B cell (primary cell): ENCODE data around the gene SORD. TPM values are rescaled to one million over a fixed set of nuclear protein-coding genes. Genes with fewer than 3 reads are reported as not detected.

ENCODE experiments used
- ATAC-seq: fragments of 200-7000 bp; cut with Tn5 transposase; one replicate; pipeline ENCODE4 v1.10.0; 2021; ENCODE audit warnings: low read depth, mild to moderate bottlenecking, moderate number of reproducible peaks, moderate library complexity
- CTCF ChIA-PET: fragments of 350-600 bp; sonication (Branson Sonifier 250); formaldehyde crosslinking; loops from one replicate; lab custom pipeline; 2021; ENCODE audit warnings: antibody characterized with exemption, inconsistent platforms; lab: Charles Lee
- POLR2A ChIA-PET: fragments of 350-600 bp; sonication (Branson Sonifier 250); formaldehyde crosslinking; loops from one replicate; lab custom pipeline; 2021; ENCODE audit warnings: antibody characterized with exemption; lab: Charles Lee
- DNase-seq: peaks from one replicate; pipeline ENCODE4 v3.0.0; 2013
- H2AFZ ChIP-seq: 2 replicates; pipeline ENCODE4 v1.6.1; 2012; ENCODE audit warnings: mild to moderate bottlenecking, low read depth, low read length; ENCODE audit not compliant: insufficient read depth, poor library complexity, severe bottlenecking
- H3K27ac ChIP-seq, 2 donors: 1 replicate in 1 of 2; 2 replicates in 1 of 2; pipeline ENCODE4 v1.5.1; 2012 to 2013; ENCODE audit warnings: low read length in 2 of 2, mild to moderate bottlenecking in 2 of 2, moderate library complexity in 1 of 2
- H3K27me3 ChIP-seq, 4 experiments: fragments of 200-600 bp in 1 of 4; sonication (generic) in 1 of 4; replicated peaks in 1 of 4; 1 replicate in 2 of 4; 2 replicates in 2 of 4; pipeline versions ENCODE4 v1.6.1 to v1.7.0; 2013 to 2016; ENCODE audit warnings: low read length in 3 of 4, mild to moderate bottlenecking in 2 of 4, mixed read lengths in 1 of 4, moderate library complexity in 1 of 4; ENCODE audit not compliant: insufficient read depth in 4 of 4, control insufficient read depth in 3 of 4; ENCODE audit errors: control extremely low read depth in 1 of 4
- H3K36me3 ChIP-seq, 2 experiments: replicated peaks in 1 of 2; 1 replicate in 1 of 2; 2 replicates in 1 of 2; pipeline versions ENCODE4 v1.6.1 to v1.7.1; 2013; ENCODE audit warnings: low read length in 1 of 2; ENCODE audit not compliant: insufficient read depth in 2 of 2, control insufficient read depth in 1 of 2; ENCODE audit errors: control extremely low read depth in 1 of 2, extremely low read depth in 1 of 2
- H3K4me1 ChIP-seq, 2 donors: fragments of 200-600 bp in 1 of 2; sonication (generic) in 1 of 2; 1 replicate in 1 of 2; 2 replicates in 1 of 2; pipeline versions ENCODE4 v1.5.1 to v1.6.1; 2013 to 2017; ENCODE audit warnings: low read length in 2 of 2; ENCODE audit not compliant: control insufficient read depth in 2 of 2, insufficient read depth in 2 of 2
- H3K4me2 ChIP-seq: replicated peaks from 2 replicates; pipeline ENCODE3; 2012; ENCODE audit warnings: mild to moderate bottlenecking, low read depth, low read length; ENCODE audit not compliant: poor library complexity, severe bottlenecking
- H3K4me3 ChIP-seq, 5 experiments: fragments of 200-600 bp in 1 of 5; sonication (generic) in 1 of 5; 1 replicate in 3 of 5; 2 replicates in 2 of 5; pipeline versions ENCODE4 v1.5.1 to v1.7.0; 2011 to 2016; ENCODE audit warnings: low read length in 4 of 5, mild to moderate bottlenecking in 4 of 5, low read depth in 2 of 5, control low read depth in 1 of 5, moderate library complexity in 1 of 5; ENCODE audit not compliant: insufficient read depth in 1 of 5; ENCODE audit errors: control extremely low read depth in 1 of 5, extremely low read depth in 1 of 5
- H3K79me2 ChIP-seq: fragments of 200-600 bp; sonication (generic); one replicate; pipeline ENCODE4 v1.6.0; 2016; ENCODE audit warnings: low read length; ENCODE audit not compliant: control insufficient read depth, insufficient read depth
- H3K9ac ChIP-seq: fragments of 200-600 bp; sonication (generic); 2 replicates; pipeline ENCODE4 v1.6.1; 2017; ENCODE audit warnings: mild to moderate bottlenecking, low read length, moderate library complexity
- H3K9me3 ChIP-seq, 3 donors: one replicate each; pipeline versions ENCODE4 v1.6.1 to v1.7.1; 2013; ENCODE audit warnings: low read length in 2 of 3; ENCODE audit not compliant: control insufficient read depth in 2 of 3, insufficient read depth in 1 of 3; ENCODE audit errors: control extremely low read depth in 1 of 3
- H4K20me1 ChIP-seq: 2 replicates; pipeline ENCODE4 v1.6.0; 2012; ENCODE audit warnings: mild to moderate bottlenecking, low read length; ENCODE audit not compliant: insufficient read depth, control insufficient read depth, poor library complexity, severe bottlenecking
- H3K27ac Mint-ChIP-seq: one replicate; pipeline ENCODE4 v1.8.0; 2021; ENCODE audit warnings: mixed read lengths
- H3K27me3 Mint-ChIP-seq: one replicate; pipeline ENCODE4 v1.8.0; 2021; ENCODE audit warnings: mixed read lengths
- H3K4me1 Mint-ChIP-seq: one replicate; pipeline ENCODE4 v1.8.0; 2021; ENCODE audit warnings: mixed read lengths
- H3K4me3 Mint-ChIP-seq: one replicate; pipeline ENCODE4 v1.8.0; 2021; ENCODE audit warnings: mixed read lengths
- H3K9me3 Mint-ChIP-seq: one replicate; pipeline ENCODE4 v1.8.0; 2022; ENCODE audit warnings: mixed read lengths; ENCODE audit not compliant: insufficient read depth
- EZH2 ChIP-seq: IDR thresholded peaks from 2 replicates; pipeline ENCODE4 v1.6.1; 2012; ENCODE audit warnings: borderline replicate concordance, low read depth, mild to moderate bottlenecking, moderate library complexity, low read length; ENCODE audit not compliant: insufficient read depth, poor library complexity, severe bottlenecking
- WGBS: methylation state at CpG from one replicate; pipeline ENCODE4 v1.1.5; 2013; ENCODE audit warnings: missing lambda C conversion rate; ENCODE audit not compliant: insufficient coverage; 5-methylcytosine and 5-hydroxymethylcytosine counted together
- intact Hi-C: fragments of 100-400 bp; cut with micrococcal nuclease; formaldehyde crosslinking; loops from one replicate; pipeline ENCODE4 v1.10.0; 2022
- polyA plus RNA-seq: library from polyadenylated mRNA; depleted of rRNA; stranded (reverse); fragments of >200 nt; gene quantifications from 2 replicates; pipeline ENCODE4 v1.2.3, GENCODE V29; 2012
- total RNA-seq, 2 donors: library from RNA; stranded (reverse); fragments of 120-200 nt in 1 of 2; gene quantifications; 1 replicate in 1 of 2; 2 replicates in 1 of 2; pipeline versions ENCODE4 v1.2.3 to v1.2.4, GENCODE V29; 2013 to 2022
- TF ChIP-seq, protein P1 (sequence below): fragments of 200-600 bp; IDR thresholded peaks from one replicate; pipeline ENCODE4 v1.8.0; 2022; ENCODE audit warnings: antibody characterized with exemption, mild to moderate bottlenecking

SORD gene
- total and polyA plus RNA-seq, 2 donors (not counting 1 experiment from before 2014, with no cell fraction given): 22.2 to 25.8 TPM

DNA sequence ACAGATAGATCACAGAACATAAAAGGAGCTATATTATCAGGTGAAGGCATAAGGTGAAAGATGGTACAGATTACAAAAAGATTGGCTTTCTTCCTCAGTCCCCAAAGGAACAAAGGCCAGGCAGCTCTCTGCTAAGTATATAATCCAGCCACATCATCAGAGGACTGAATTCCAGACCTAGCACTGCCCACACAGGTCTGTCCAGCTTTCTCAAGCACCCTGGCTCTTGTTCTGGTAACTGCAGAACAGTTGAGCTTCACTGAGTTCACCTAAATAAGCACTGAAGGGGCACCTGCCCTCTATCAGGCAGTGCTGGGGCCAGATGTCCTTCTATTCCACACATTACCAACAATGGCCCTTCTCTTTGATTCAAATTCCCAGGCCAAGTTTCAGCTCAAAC, 100.4 kb downstream of the SORD start:
- Histone ChIP-seq H3K4me2 (no peak overlapping the region), H3K9me3 (no peaks in the 10 kb centered on the region), H2AFZ (no peak overlapping the region), H3K36me3 (no peaks in the 10 kb centered on the region), H3K9ac (no peak overlapping the region), H4K20me1 (no peaks in the 10 kb centered on the region), H3K27me3 (peaks cover 0 to 44% (median 16%) of the 10 kb centered on the region in 4 experiments), H3K4me3 (no peak overlapping the region), H3K27ac (no peak overlapping the region), H3K4me1 (peaks cover 0 to under 1% of the 10 kb centered on the region in 2 donors), H3K79me2 (no peaks in the 10 kb centered on the region)
- peaks cover 59% of the 10 kb centered on the region for H3K27me3 Mint-ChIP-seq
- no peak for DNase-seq
- POLR2A ChIA-PET: no interaction called here
- CTCF ChIA-PET: interaction anchor here (0.6 to 1.4 kb wide), 5 partner anchors 9 to 461 kb away, joined by 3 to 5 read pairs (median 4); no protein-coding TSS in a partner anchor
- H3K4me3 Mint-ChIP-seq: no peak overlapping the region
- no peaks in the 10 kb centered on the region for H3K9me3 Mint-ChIP-seq
- no peak for TF ChIP-seq EZH2
- TF ChIP-seq, protein P1, sequence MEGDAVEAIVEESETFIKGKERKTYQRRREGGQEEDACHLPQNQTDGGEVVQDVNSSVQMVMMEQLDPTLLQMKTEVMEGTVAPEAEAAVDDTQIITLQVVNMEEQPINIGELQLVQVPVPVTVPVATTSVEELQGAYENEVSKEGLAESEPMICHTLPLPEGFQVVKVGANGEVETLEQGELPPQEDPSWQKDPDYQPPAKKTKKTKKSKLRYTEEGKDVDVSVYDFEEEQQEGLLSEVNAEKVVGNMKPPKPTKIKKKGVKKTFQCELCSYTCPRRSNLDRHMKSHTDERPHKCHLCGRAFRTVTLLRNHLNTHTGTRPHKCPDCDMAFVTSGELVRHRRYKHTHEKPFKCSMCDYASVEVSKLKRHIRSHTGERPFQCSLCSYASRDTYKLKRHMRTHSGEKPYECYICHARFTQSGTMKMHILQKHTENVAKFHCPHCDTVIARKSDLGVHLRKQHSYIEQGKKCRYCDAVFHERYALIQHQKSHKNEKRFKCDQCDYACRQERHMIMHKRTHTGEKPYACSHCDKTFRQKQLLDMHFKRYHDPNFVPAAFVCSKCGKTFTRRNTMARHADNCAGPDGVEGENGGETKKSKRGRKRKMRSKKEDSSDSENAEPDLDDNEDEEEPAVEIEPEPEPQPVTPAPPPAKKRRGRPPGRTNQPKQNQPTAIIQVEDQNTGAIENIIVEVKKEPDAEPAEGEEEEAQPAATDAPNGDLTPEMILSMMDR: no peak
- H3K27ac Mint-ChIP-seq: no peak overlapping the region
- ATAC-seq: no peak
- intact Hi-C loops: no loop called here
- peaks cover 3% of the 10 kb centered on the region for H3K4me1 Mint-ChIP-seq

GRCh38 chr15:45126535-45127158, 103.7 kb downstream of the SORD start:
- peak; percentile 70 for DNase-seq
- H3K9ac ChIP-seq: no peak overlapping the region
- CTCF ChIA-PET: interaction anchor here (0.6 to 3.5 kb wide), 29 partner anchors 8 to 487 kb away, joined by 3 to 32 read pairs (median 4); partner anchors contain the start of genes DUOX2, DUOXA2 and SHF
- H3K9me3 ChIP-seq: peaks cover 0 to 5% (median 0%) of the 10 kb centered on the region in 3 donors
- peaks cover 15 to 22% of the 10 kb centered on the region in 2 donors for H3K4me1 ChIP-seq
- peak; percentile 59 for ATAC-seq
- intact Hi-C loops: loop anchor here (1.0 kb wide), 3 partner anchors 41 to 332 kb away; a partner anchor contains a TSS
- H3K9me3 Mint-ChIP-seq: no peaks in the 10 kb centered on the region
- peaks cover 60% of the 10 kb centered on the region for H3K27me3 Mint-ChIP-seq
- H3K4me3 Mint-ChIP-seq: no peak overlapping the region
- no peak overlapping the region for H3K4me2 ChIP-seq
- WGBS: no CpG with 5 or more reads among the region's 2 CpGs
- H3K4me1 Mint-ChIP-seq: peaks cover 8% of the 10 kb centered on the region
- H2AFZ ChIP-seq: no peak overlapping the region
- H3K27ac ChIP-seq: no peak overlapping the region
- no peaks in the 10 kb centered on the region for H3K79me2 ChIP-seq
- POLR2A ChIA-PET: no interaction called here
- H3K4me3 ChIP-seq: no peak overlapping the region
- no peak for TF ChIP-seq EZH2
- TF ChIP-seq, protein P1: peak; percentile 93
- H3K27ac Mint-ChIP-seq: no peak overlapping the region
- H3K27me3 ChIP-seq: peaks cover 0 to 55% (median 28%) of the 10 kb centered on the region in 4 experiments
- H4K20me1 ChIP-seq: no peaks in the 10 kb centered on the region
- H3K36me3 ChIP-seq: no peaks in the 10 kb centered on the region
